ENCODE results near the gene SPACA5B. TPM values are rescaled to one million over a fixed set of nuclear protein-coding genes. Genes with fewer than 3 reads are reported as not detected.

Gene SPACA5B
- total and polyA plus RNA-seq, 4 donors: not detected

- TF ChIP-seq CTCF (IDR thresholded peaks at IDR 0.05; ENCODE audit: low read depth, low read length, missing input control) (no peak), NR2F2 (IDR thresholded peaks at IDR 0.05) (no peak), TAF1 (conservative IDR thresholded peaks at IDR 0.05) (no peak), EGR1 (IDR thresholded peaks at IDR 0.05; ENCODE audit: low read depth in 2 of 2) (no peak), FOXA2 (IDR thresholded peaks at IDR 0.05) (no peak), SP1 (IDR thresholded peaks at IDR 0.05) (no peak)
Observed at GRCh38 chrX:48154796-48155195, 24.4 kb downstream of the SPACA5B start (continued).

GRCh38 chrX:48156014-48156413, 25.6 kb downstream of the SPACA5B start:
- no peak overlapping the region for H3K4me3 ChIP-seq (ENCODE audit: low read depth in 1 of 3, low read length in 3 of 3)
- H3K9ac ChIP-seq (ENCODE audit: low read depth in 1 of 2, low read length in 2 of 2): no peak overlapping the region
- WGBS: 87% methylated on average over 12 of the region's 12 CpGs
- H3K27ac ChIP-seq (ENCODE audit: low read depth in 1 of 2, low read length in 2 of 2): no peak overlapping the region
- no peak for TF ChIP-seq FOXA1 (IDR thresholded peaks at IDR 0.05)
- TF ChIP-seq FOXA2 (IDR thresholded peaks at IDR 0.05): no peak
- no peak for TF ChIP-seq ATF3 (IDR thresholded peaks at IDR 0.05)
- no peak for TF ChIP-seq CTCF (IDR thresholded peaks at IDR 0.05; ENCODE audit: low read depth, low read length, missing input control)
- TF ChIP-seq NR2F2 (IDR thresholded peaks at IDR 0.05): no peak
- TF ChIP-seq REST (IDR thresholded peaks at IDR 0.05): no peak
- no peak for TF ChIP-seq EGR1 (IDR thresholded peaks at IDR 0.05; ENCODE audit: low read depth in 2 of 2)
- TF ChIP-seq TAF1 (conservative IDR thresholded peaks at IDR 0.05): no peak
- no peak for TF ChIP-seq RXRA (IDR thresholded peaks at IDR 0.05)
- no peak for TF ChIP-seq HNF4A (conservative IDR thresholded peaks at IDR 0.05)
- TF ChIP-seq MAX (IDR thresholded peaks at IDR 0.05): no peak
- TF ChIP-seq HNF4G (IDR thresholded peaks at IDR 0.05): no peak
- TF ChIP-seq GABPA (IDR thresholded peaks at IDR 0.05 in 1 of 2, conservative IDR thresholded peaks at IDR 0.05 in 1 of 2): no peak
- no peak for TF ChIP-seq JUND (IDR thresholded peaks at IDR 0.05)
- no peak for TF ChIP-seq SP1 (IDR thresholded peaks at IDR 0.05)
- no peak for TF ChIP-seq ZBTB33 (IDR thresholded peaks at IDR 0.05)
- H3K27me3 ChIP-seq (ENCODE audit: control insufficient read depth in 4 of 4, insufficient read depth in 4 of 4, low read length in 3 of 4): no peaks in the 10 kb centered on the region
- H3K4me1 ChIP-seq (ENCODE audit: control insufficient read depth in 4 of 4, insufficient read depth in 4 of 4, low read length in 3 of 4): no peaks in the 10 kb centered on the region
- H3K36me3 ChIP-seq (ENCODE audit: control insufficient read depth in 4 of 4, insufficient read depth in 3 of 4, low read depth in 1 of 4, low read length in 3 of 4): no peaks in the 10 kb centered on the region
- no peak for DNase-seq (ENCODE audit: low spot score)
- no peaks in the 10 kb centered on the region for H3K9me3 ChIP-seq (ENCODE audit: control insufficient read depth in 4 of 4, low read length in 3 of 4)

Data from liver (tissue), 9 donors.